ENCODE data around the gene PDE1C.

PDE1C gene

GRCh38 chr7:31864646-31865045, 205.6 kb downstream of the PDE1C start:
- DNase-seq (ENCODE audit: low read depth) = no peak
- no peak overlapping the region for H3K4me3 ChIP-seq (ENCODE audit: low read length)
- TF ChIP-seq, protein P1, sequence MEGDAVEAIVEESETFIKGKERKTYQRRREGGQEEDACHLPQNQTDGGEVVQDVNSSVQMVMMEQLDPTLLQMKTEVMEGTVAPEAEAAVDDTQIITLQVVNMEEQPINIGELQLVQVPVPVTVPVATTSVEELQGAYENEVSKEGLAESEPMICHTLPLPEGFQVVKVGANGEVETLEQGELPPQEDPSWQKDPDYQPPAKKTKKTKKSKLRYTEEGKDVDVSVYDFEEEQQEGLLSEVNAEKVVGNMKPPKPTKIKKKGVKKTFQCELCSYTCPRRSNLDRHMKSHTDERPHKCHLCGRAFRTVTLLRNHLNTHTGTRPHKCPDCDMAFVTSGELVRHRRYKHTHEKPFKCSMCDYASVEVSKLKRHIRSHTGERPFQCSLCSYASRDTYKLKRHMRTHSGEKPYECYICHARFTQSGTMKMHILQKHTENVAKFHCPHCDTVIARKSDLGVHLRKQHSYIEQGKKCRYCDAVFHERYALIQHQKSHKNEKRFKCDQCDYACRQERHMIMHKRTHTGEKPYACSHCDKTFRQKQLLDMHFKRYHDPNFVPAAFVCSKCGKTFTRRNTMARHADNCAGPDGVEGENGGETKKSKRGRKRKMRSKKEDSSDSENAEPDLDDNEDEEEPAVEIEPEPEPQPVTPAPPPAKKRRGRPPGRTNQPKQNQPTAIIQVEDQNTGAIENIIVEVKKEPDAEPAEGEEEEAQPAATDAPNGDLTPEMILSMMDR (IDR thresholded peaks at IDR 0.05; ENCODE audit: insufficient read depth, low read depth, low read length, missing control alignments) = no peak

GRCh38 chr7:31860925-31861324, 209.3 kb downstream of the PDE1C start:
- no peak overlapping the region for H3K4me3 ChIP-seq (ENCODE audit: low read length)
- TF ChIP-seq, protein P1 (IDR thresholded peaks at IDR 0.05; ENCODE audit: insufficient read depth, low read depth, low read length, missing control alignments) = no peak
- DNase-seq (ENCODE audit: low read depth) = no peak

GRCh38 chr7:31858055-31858454, 212.2 kb downstream of the PDE1C start:
- no peak overlapping the region for H3K4me3 ChIP-seq (ENCODE audit: low read length)
- no peak for DNase-seq (ENCODE audit: low read depth)
- TF ChIP-seq, protein P1 (IDR thresholded peaks at IDR 0.05; ENCODE audit: insufficient read depth, low read depth, low read length, missing control alignments) = no peak

- TF ChIP-seq, protein P1 (IDR thresholded peaks at IDR 0.05; ENCODE audit: insufficient read depth, low read depth, low read length, missing control alignments) = no peak
- no peak overlapping the region for H3K4me3 ChIP-seq (ENCODE audit: low read length)
- DNase-seq (ENCODE audit: low read depth) = no peak
Measured at GRCh38 chr7:31857172-31857571, 213.0 kb downstream of the PDE1C start.

DNA sequence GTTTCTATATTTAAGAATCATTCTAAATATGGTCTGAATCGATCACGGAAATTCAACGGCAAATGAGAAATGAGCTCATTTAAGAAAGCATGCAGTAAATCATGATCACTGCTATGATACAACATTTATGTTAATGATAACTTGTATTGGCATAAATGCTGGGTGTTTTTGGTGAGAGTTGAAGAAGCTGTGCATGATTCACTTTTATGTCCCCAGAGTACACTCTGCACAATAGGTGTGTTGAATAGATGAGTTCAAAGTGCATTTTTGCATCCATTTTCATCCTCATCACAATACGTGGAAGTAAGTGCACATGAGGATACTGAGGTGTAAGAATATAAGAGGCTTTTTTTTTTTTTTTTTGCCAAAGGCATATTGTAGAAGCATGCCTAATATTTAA, 213.9 kb downstream of the PDE1C start:
- TF ChIP-seq, protein P1 (IDR thresholded peaks at IDR 0.05; ENCODE audit: insufficient read depth, low read depth, low read length, missing control alignments) = no peak
- DNase-seq (ENCODE audit: low read depth) = no peak
- no peak overlapping the region for H3K4me3 ChIP-seq (ENCODE audit: low read length)

- H3K4me3 ChIP-seq (ENCODE audit: low read length) = no peak overlapping the region
- TF ChIP-seq, protein P1 (IDR thresholded peaks at IDR 0.05; ENCODE audit: insufficient read depth, low read depth, low read length, missing control alignments) = no peak
- DNase-seq (ENCODE audit: low read depth) = no peak
Measured at GRCh38 chr7:31855530-31855929, 214.7 kb downstream of the PDE1C start.

GRCh38 chr7:31853380-31853779, 216.8 kb downstream of the PDE1C start:
- DNase-seq (ENCODE audit: low read depth) = no peak
- H3K4me3 ChIP-seq (ENCODE audit: low read length) = no peak overlapping the region
- TF ChIP-seq, protein P1 (IDR thresholded peaks at IDR 0.05; ENCODE audit: insufficient read depth, low read depth, low read length, missing control alignments) = no peak
